GM18873 (cell line): Measurements from ENCODE around the gene TBL1X.

Source experiments
- ATAC-seq: cut with Tn5 transposase; IDR thresholded peaks from one replicate; pipeline ENCODE4 v1.9.1; 2021; ENCODE audit warnings: mild to moderate bottlenecking, moderate library complexity, moderate number of reproducible peaks; ENCODE audit not compliant: unreplicated experiment, low FRiP score

The TBL1X gene

GRCh38 chrX:9611436-9612145, 146.7 kb downstream of the TBL1X start:
- ATAC-seq, result no peak

- no peak for ATAC-seq
Observed at GRCh38 chrX:9612146-9612505, 147.3 kb downstream of the TBL1X start.

DNA sequence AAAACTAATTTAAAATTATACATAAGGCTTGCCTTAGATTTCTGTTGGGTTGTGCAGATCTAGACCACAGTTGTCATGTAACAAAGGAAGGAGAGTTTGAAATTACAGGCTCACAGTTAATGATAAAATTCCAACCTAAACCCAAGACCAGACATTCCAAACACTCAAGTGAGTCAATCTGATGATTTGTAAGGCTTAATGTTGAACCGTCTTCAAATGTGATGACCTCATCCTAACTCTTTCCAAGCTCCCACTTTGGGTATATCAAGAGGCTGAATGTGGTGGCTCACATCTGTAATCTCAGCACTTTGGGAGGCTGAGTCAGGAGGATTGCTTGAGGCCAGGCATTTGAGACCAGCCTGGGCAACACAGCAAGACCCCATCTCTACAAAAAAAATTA, 149.2 kb downstream of the TBL1X start:
- no peak for ATAC-seq

DNA sequence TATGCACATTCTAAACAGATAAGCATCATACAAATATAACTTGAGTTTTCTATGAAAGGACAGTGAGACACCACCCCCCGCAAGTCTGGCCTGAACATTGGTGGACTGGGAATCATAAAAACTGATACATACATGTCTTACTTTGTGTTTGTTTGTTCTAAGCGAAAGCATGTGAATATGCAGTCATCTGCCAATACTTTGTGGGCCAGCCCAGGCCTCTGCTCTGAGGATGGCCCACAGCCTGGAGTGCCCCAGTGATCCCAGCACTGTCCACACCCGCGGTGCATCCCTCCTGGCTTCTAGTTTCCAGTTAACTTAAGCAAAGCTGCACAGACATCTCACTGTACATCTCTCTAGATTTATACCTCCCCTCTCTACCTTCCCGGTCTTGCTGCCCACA, 154.3 kb downstream of the TBL1X start:
- no peak for ATAC-seq

DNA sequence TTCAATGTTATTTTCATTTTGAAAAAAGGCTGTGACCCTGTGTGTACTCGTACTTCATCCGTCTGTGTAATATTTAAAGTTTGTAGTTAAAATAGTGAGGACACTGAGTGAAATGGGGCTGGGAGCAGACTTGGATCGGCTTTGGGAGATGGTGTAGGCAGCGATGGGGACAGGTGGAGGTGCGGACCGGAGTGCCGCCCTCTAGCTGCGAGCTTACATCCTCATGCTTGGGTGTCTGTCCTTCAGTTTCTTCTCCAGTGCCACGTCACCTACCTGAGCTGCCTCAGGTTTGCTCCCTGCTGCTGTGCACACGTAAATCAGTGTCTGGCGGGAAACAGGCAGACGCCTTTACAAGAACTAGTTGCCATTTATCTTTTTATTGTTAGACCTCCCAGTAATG, 154.7 kb downstream of the TBL1X start:
- ATAC-seq, result no peak

GRCh38 chrX:9622128-9622527, 157.3 kb downstream of the TBL1X start:
- no peak for ATAC-seq

- no peak for ATAC-seq
Observed at GRCh38 chrX:9626379-9626778, 161.5 kb downstream of the TBL1X start.

DNA sequence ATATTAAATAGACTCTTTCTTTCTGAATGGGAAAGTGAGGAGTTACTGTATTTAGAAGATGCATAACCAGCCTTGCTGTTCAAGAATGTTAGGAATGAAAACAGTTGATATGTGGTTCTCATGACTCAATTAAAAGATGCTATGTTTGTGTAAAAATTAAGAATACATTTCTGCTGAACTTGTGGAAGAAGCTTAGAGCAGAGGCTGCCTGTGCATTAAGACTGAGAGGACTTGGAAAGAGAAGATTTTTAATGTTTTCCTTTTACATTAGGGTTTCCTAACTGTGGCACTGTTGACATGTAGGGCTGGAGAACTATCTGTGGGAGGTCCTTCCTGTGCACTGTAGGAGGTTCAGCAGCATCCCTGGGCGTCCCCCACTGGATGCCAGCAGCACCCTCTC, 163.1 kb downstream of the TBL1X start:
- no peak for ATAC-seq

DNA sequence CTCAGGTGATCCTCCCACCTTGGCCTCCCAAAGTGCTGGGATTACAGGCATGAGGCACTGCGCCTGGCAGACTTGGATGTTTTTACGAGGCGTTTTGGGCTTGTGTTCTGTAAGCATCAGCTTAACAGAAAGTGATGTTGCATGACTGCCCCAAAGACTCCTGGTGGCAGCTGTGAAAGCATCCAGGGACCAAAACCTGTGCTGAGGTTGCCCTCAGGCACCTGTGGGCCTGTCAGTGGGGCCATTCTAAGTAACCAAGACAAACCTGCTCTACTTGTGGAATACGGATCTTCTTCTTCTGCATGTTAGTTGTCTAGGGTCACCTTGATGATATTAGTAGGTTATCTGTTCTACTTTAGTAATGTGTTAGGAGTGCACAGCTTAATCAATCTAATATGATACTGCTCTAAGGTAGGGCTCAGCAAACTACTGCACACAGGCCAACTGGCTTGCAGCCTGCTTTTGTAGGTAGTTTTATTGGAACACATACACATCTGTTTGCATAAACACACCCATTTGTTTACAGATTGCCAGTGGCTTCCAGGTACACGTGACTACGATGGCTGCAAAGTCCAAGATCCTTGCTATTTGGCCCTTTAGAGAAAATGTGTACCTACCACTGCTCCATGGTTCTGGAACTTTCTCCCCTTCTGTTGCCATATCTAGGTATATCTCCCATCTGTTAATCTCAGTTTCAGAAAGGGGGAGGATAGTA, 164.1 kb downstream of the TBL1X start:
- no peak for ATAC-seq

GRCh38 chrX:9634551-9634950, 169.7 kb downstream of the TBL1X start:
- ATAC-seq, result no peak

- no peak for ATAC-seq
Observed at GRCh38 chrX:9635368-9635767, 170.5 kb downstream of the TBL1X start.

- ATAC-seq, result no peak
Observed at GRCh38 chrX:9635803-9636202, 170.9 kb downstream of the TBL1X start.

GRCh38 chrX:9638871-9639270, 174.0 kb downstream of the TBL1X start:
- ATAC-seq, result no peak

- ATAC-seq, result no peak
Observed at GRCh38 chrX:9642270-9642995, 177.6 kb downstream of the TBL1X start.

- no peak for ATAC-seq
Observed at GRCh38 chrX:9643807-9644206, 178.9 kb downstream of the TBL1X start.

DNA sequence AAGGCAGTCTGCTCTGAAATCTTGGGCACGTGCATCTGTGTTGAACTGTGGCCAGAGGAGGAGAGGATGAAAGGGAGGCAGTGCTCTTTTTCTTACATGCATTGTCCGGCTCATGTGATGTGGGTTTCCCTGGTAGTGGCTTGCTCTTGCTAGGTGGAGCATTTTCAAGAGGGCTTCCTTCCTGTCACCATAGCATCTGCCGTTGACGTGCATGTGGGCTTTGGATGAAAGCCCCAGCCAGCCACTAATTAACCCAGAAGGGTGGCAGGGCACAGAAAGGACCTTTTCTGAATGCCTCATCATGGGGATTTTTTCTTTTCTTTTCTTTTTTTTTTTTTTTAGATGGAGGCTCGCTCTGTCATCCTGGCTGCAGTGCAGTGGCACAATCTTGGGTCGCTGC, 179.5 kb downstream of the TBL1X start:
- ATAC-seq, result peak; percentile 92

DNA sequence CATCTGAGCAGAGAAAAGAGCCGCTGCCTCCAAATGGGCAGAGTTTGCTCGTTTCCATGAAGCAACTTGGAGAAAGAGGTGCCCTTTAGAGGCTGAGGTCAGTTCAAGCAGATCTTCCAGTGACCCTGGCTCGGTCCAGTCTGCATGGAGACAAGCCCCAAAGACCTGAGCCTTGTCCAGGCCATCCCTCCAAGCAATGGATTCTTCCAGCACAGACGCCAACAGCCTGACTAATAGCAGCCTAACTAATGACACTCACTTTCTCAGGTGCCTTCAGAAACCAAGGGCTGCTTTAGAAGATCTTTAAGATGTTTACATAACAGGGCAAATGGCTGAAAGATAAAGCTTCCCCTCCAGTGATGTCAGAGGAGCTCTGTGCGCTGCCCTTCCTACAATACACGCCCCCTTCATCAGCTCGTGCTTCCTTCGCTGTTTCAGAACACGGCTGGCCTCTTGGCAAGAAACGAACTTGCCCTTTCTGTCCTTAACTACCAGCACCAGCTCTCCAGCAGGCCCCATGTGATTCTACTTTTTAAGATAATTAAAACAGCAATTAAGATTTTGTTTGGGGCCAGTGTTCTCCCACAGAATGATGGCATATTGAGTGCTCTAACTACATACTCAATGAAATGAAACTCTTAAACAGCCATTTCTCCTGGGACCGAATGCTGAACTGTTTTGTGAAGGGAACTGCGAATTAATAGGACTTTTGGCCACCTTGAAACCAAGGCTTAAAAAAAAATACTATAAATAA, 181.8 kb downstream of the TBL1X start:
- ATAC-seq, result no peak

DNA sequence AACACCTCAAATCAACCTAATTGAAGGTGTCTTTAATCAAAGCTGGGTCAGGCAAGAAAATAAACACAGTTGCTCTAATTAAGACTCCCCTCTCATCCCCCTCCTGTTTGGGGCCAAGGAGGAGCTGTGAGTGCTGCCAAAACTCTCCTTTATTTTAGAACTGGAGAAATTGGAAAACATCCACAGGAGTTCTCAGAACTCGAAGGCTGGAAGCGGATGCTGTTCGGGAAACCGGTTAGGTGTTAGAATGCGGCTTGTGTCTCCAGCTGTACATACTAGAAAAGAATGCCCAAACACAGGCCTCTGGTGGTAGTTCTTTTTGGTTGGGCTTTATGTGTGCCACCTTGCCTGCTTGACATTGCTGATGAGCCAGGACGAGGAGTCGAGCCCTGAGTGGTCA, 182.6 kb downstream of the TBL1X start:
- ATAC-seq, result no peak

- ATAC-seq, result no peak
Observed at GRCh38 chrX:9650091-9650490, 185.2 kb downstream of the TBL1X start.

GRCh38 chrX:9651737-9652136, 186.9 kb downstream of the TBL1X start:
- ATAC-seq, result no peak

DNA sequence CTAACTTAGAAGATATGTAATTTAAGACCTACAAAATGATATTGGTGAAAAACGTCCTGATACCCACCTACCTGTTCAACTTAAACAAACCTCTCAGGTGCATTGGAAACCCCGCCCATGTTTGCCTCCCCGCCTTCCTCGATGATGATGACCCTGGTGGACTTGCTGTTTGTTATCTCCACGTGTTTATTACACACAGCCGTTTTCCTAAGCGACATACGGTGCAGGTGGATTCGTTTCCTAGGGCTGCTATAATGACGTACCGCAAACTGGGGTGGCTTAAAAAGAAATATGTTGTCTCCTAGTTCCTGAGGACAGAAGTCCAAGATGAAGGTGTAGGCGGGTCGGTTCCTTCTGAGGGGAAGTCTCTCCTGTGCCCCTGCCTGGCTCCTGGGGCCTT, 190.1 kb downstream of the TBL1X start:
- no peak for ATAC-seq
